A673 (cell line): ENCODE measurements around the gene TMBIM4. TPM values are rescaled to one million over a fixed set of nuclear protein-coding genes. Genes with fewer than 3 reads are reported as not detected.

Experiments used
- BruUV-seq: library from RNA; stranded (reverse); fragments of 400-500 nt; replicated peaks from 2 replicates; lab custom pipeline; 2021; lab: Mats Ljungman, UMichigan
- CTCF ChIA-PET: fragments of 300-600 bp; sonication (Branson Sonifier 250); formaldehyde crosslinking; loops from one replicate; lab custom pipeline; 2022; ENCODE audit warnings: antibody characterized with exemption; lab: Charles Lee
- POLR2A ChIA-PET: fragments of 300-600 bp; sonication (Branson Sonifier 250); formaldehyde crosslinking; loops from one replicate; lab custom pipeline; 2022; ENCODE audit warnings: antibody characterized with exemption; ENCODE audit not compliant: low non-redundant PET; lab: Charles Lee
- DNase-seq: peaks from one replicate; pipeline ENCODE4 v3.0.0-alpha.2; 2015; ENCODE audit warnings: low spot score
- H3K27ac ChIP-seq: fragments of 200-600 bp; sonication (generic); 2 replicates; pipeline ENCODE4 v1.5.1; 2016; ENCODE audit warnings: mixed run types, low read depth, mild to moderate bottlenecking, mixed read lengths, antibody characterized with exemption, low read length; ENCODE audit not compliant: poor library complexity, severe bottlenecking
- H3K27me3 ChIP-seq: fragments of 200-600 bp; sonication (generic); replicated peaks from 2 replicates; pipeline ENCODE4 v1.6.1; 2017; ENCODE audit warnings: mixed run types, low read depth, mild to moderate bottlenecking, mixed read lengths, antibody characterized with exemption, low read length; ENCODE audit not compliant: insufficient read depth, poor library complexity
- H3K36me3 ChIP-seq: fragments of 200-600 bp; sonication (generic); 2 replicates; pipeline ENCODE4 v1.6.1; 2016; ENCODE audit warnings: mixed run types, mild to moderate bottlenecking, mixed read lengths, antibody characterized with exemption, low read length; ENCODE audit not compliant: insufficient read depth, poor library complexity, severe bottlenecking
- H3K4me1 ChIP-seq: fragments of 200-600 bp; sonication (generic); 2 replicates; pipeline ENCODE4 v1.6.1; 2017; ENCODE audit warnings: mixed run types, mild to moderate bottlenecking, mixed read lengths, antibody characterized with exemption, low read length; ENCODE audit not compliant: insufficient read depth, poor library complexity, severe bottlenecking
- H3K4me3 ChIP-seq: fragments of 200-600 bp; sonication (generic); 2 replicates; pipeline ENCODE4 v1.5.1; 2016; ENCODE audit warnings: low read depth, mixed run types, mild to moderate bottlenecking, mixed read lengths, low read length; ENCODE audit not compliant: poor library complexity, severe bottlenecking
- H3K9me3 ChIP-seq: fragments of 200-600 bp; sonication (generic); 2 replicates; pipeline ENCODE4 v1.6.1; 2016; ENCODE audit warnings: mixed run types, low read depth, mild to moderate bottlenecking, mixed read lengths, antibody characterized with exemption, low read length; ENCODE audit not compliant: poor library complexity, severe bottlenecking
- CTCF ChIP-seq: fragments of 300-800, 200-600 bp; sonication (generic); conservative IDR thresholded peaks from 2 replicates; pipeline ENCODE4 v1.5.1; 2017; ENCODE audit warnings: low read depth, mild to moderate bottlenecking, antibody characterized with exemption, low read length, moderate library complexity, mixed read lengths
- EZH2 ChIP-seq: fragments of 200-600 bp; sonication (generic); IDR thresholded peaks from 2 replicates; pipeline ENCODE4 v1.6.1; 2017; ENCODE audit warnings: borderline replicate concordance, low read depth, mild to moderate bottlenecking, mixed read lengths, antibody characterized with exemption, low read length; ENCODE audit not compliant: poor library complexity, severe bottlenecking
- intact Hi-C: fragments of 100-400 bp; cut with micrococcal nuclease; formaldehyde crosslinking; loops from one replicate; pipeline ENCODE4 v1.10.0; 2022; ENCODE audit not compliant: unreplicated experiment
- total RNA-seq: library from RNA; stranded (reverse); gene quantifications from 2 replicates; pipeline ENCODE4 v1.2.3, GENCODE V29; 2021

Gene TMBIM4
- total RNA-seq, 1 experiment from 2014 or later: 62.1 TPM

GRCh38 chr12:66119229-66119869, 50.4 kb downstream of the TMBIM4 start:
- no peak for TF ChIP-seq EZH2
- TF ChIP-seq CTCF: no peak
- Histone ChIP-seq H3K27me3 (no peaks in the 10 kb centered on the region), H3K9me3 (no peaks in the 10 kb centered on the region), H3K4me3 (no peak overlapping the region), H3K27ac (no peak overlapping the region), H3K36me3 (peaks cover 25% of the 10 kb centered on the region), H3K4me1 (peaks cover 34% of the 10 kb centered on the region)
- BruUV-seq: no TSS peak
- intact Hi-C loops: no loop called here
- POLR2A ChIA-PET: no interaction called here
- CTCF ChIA-PET: interaction anchor here (1.3 kb wide), 1 partner anchor 11 kb away, joined by 4 read pairs; the partner anchor contains the start of gene LLPH
- no peak for DNase-seq

DNA sequence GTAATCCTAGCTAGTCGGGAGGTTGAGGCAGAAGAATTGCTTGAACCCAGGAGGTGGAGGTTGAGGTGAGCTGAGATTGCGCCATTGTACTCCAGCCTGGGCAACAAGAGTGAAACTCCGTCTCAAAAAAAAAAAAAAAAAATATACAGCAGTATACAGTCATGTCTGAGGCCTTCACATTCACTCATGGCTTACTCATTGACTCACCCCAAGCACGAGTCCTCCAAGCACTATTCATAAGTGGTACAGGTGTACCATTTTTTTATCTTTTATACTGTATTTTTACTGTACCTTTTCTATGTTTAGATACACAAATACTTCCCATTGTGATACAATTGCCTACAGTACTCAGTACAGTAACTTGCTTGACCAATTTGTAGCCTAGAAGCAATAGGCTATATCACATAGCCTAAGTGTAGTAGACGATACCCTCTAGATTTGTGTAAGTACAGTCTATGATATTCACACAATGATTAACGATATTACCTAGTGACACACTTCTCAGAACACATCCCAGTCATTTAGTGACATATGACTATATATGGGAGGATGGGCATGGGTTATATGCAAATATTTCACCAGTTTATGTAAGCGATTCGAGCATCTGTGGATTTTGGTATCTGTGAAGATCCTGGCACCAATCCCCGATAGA, 51.4 kb downstream of the TMBIM4 start:
- ChIA-PET CTCF (no interaction called here), POLR2A (no interaction called here)
- H3K27me3 ChIP-seq: no peaks in the 10 kb centered on the region
- peaks cover 17% of the 10 kb centered on the region for H3K36me3 ChIP-seq
- TF ChIP-seq EZH2: no peak
- TF ChIP-seq CTCF: no peak
- no peaks in the 10 kb centered on the region for H3K9me3 ChIP-seq
- H3K27ac ChIP-seq: no peak overlapping the region
- no peak for DNase-seq
- peaks cover 40% of the 10 kb centered on the region for H3K4me1 ChIP-seq
- no TSS peak for BruUV-seq
- H3K4me3 ChIP-seq: no peak overlapping the region
- intact Hi-C loops: no loop called here

GRCh38 chr12:66117242-66117641, 52.6 kb downstream of the TMBIM4 start:
- ChIA-PET CTCF (interaction anchor here (0.6 to 1.0 kb wide), 2 partner anchors 515 to 606 kb away, joined by 3 to 4 read pairs; no protein-coding TSS in a partner anchor), POLR2A (no interaction called here)
- Histone ChIP-seq H3K9me3 (no peaks in the 10 kb centered on the region), H3K27me3 (no peaks in the 10 kb centered on the region), H3K4me3 (no peak overlapping the region), H3K36me3 (peaks cover 6% of the 10 kb centered on the region), H3K27ac (no peak overlapping the region), H3K4me1 (peaks cover 46% of the 10 kb centered on the region)
- no TSS peak for BruUV-seq
- DNase-seq: no peak
- TF ChIP-seq EZH2 (no peak), CTCF (no peak)
- intact Hi-C loops: no loop called here
